ENCODE measurements around the gene ADAM22.
A peak's percentile ranks its signal among the peaks of the same experiment; 100 is the strongest.

The ADAM22 gene

GRCh38 chr7:88206254-88206653 is 272.2 kb downstream of the ADAM22 start:
- TF ChIP-seq CTCF (conservative IDR thresholded peaks at IDR 0.05; ENCODE audit: low read depth, low read length), result no peak
- no peak overlapping the region for H3K4me3 ChIP-seq (ENCODE audit: low read depth, low read length)
- DNase-seq (ENCODE audit: low read depth), result no peak

- no peak for TF ChIP-seq CTCF (conservative IDR thresholded peaks at IDR 0.05; ENCODE audit: low read depth, low read length)
- no peak overlapping the region for H3K4me3 ChIP-seq (ENCODE audit: low read depth, low read length)
- no peak for DNase-seq (ENCODE audit: low read depth)
Observed at GRCh38 chr7:88208521-88208920, 274.5 kb downstream of the ADAM22 start.

- no peak for DNase-seq (ENCODE audit: low read depth)
Observed at GRCh38 chr7:88212918-88213317, 278.9 kb downstream of the ADAM22 start.

GRCh38 chr7:88214456-88214855 is 280.4 kb downstream of the ADAM22 start:
- TF ChIP-seq CTCF (conservative IDR thresholded peaks at IDR 0.05; ENCODE audit: low read depth, low read length), result no peak
- no peak for DNase-seq (ENCODE audit: low read depth)

More at GRCh38 chr7:88212918-88213317, 278.9 kb downstream of the ADAM22 start:
- TF ChIP-seq CTCF (conservative IDR thresholded peaks at IDR 0.05; ENCODE audit: low read depth, low read length), result no peak
- H3K4me3 ChIP-seq (ENCODE audit: low read depth, low read length), result no peak overlapping the region

GRCh38 chr7:88215295-88215694 is 281.2 kb downstream of the ADAM22 start:
- H3K4me3 ChIP-seq (ENCODE audit: low read depth, low read length), result no peak overlapping the region
- no peak for DNase-seq (ENCODE audit: low read depth)

More at GRCh38 chr7:88214456-88214855, 280.4 kb downstream of the ADAM22 start:
- no peak overlapping the region for H3K4me3 ChIP-seq (ENCODE audit: low read depth, low read length)

GRCh38 chr7:88216276-88216675 is 282.2 kb downstream of the ADAM22 start:
- no peak overlapping the region for H3K4me3 ChIP-seq (ENCODE audit: low read depth, low read length)
- no peak for TF ChIP-seq CTCF (conservative IDR thresholded peaks at IDR 0.05; ENCODE audit: low read depth, low read length)
- no peak for DNase-seq (ENCODE audit: low read depth)

More at GRCh38 chr7:88215295-88215694, 281.2 kb downstream of the ADAM22 start:
- no peak for TF ChIP-seq CTCF (conservative IDR thresholded peaks at IDR 0.05; ENCODE audit: low read depth, low read length)

GRCh38 chr7:88217675-88218428 is 283.8 kb downstream of the ADAM22 start:
- peak overlapping the region; percentile 91 for H3K4me3 ChIP-seq (ENCODE audit: low read depth, low read length)
- no peak for TF ChIP-seq CTCF (conservative IDR thresholded peaks at IDR 0.05; ENCODE audit: low read depth, low read length)
- no peak for DNase-seq (ENCODE audit: low read depth)

Data from choroid plexus epithelial cell (primary cell).